ENCODE data around the gene KRTAP12-1.

- no peak for TF ChIP-seq CTCF (IDR thresholded peaks at IDR 0.05; ENCODE audit: insufficient read depth, low read depth, low read length)
- TF ChIP-seq EZH2 (IDR thresholded peaks at IDR 0.05; ENCODE audit: insufficient read depth, low read length), result no peak
These were observed 11.1 kb downstream of the KRTAP12-1 start for GRCh38 chr21:44670642-44671432.
